ENCODE data around the gene USP5. TPM values are rescaled to one million over a fixed set of nuclear protein-coding genes. Genes with fewer than 3 reads are reported as not detected.
"Not testable (repeated sequence)": the region's sequence is repeated elsewhere in the genome, so short reads cannot be mapped to it uniquely, and the experiment has no call there.

Gene USP5
- total RNA-seq, 1 experiment from 2014 or later: 158 TPM

DNA sequence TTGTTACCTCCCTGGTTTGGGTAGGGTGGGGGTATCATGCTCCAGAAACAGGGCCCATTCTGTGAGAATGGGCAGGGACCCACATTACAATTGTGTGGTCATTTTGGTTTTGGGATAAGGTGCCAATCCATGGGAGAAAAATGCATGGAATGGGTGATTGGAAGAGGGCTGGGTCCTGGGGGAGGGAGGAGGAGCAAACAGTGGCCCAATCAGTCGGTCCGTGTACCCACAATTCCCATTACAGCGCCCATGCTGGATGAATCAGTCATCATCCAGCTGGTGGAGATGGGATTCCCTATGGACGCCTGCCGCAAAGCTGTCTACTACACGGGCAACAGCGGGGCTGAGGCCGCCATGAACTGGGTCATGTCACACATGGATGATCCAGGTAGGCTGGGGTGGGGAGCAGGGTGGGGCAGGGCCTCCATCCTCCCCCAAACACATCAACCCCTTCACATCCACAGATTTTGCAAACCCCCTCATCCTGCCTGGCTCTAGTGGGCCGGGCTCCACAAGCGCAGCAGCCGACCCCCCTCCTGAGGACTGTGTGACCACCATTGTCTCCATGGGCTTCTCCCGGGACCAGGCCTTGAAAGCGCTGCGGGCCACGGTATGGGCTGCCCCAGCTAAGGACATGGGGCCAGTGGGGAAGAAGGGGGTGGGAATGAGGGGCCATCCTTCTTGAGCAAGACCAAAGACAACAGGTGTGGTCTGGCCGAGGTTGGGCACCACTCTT, 11.8 kb downstream of the USP5 start (continued):
- TF ChIP-seq, protein P1, sequence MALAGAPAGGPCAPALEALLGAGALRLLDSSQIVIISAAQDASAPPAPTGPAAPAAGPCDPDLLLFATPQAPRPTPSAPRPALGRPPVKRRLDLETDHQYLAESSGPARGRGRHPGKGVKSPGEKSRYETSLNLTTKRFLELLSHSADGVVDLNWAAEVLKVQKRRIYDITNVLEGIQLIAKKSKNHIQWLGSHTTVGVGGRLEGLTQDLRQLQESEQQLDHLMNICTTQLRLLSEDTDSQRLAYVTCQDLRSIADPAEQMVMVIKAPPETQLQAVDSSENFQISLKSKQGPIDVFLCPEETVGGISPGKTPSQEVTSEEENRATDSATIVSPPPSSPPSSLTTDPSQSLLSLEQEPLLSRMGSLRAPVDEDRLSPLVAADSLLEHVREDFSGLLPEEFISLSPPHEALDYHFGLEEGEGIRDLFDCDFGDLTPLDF (CRISPR knock-in tag; IDR thresholded peaks at IDR 0.05): no peak
- TF ChIP-seq, protein P2, sequence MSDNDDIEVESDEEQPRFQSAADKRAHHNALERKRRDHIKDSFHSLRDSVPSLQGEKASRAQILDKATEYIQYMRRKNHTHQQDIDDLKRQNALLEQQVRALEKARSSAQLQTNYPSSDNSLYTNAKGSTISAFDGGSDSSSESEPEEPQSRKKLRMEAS (CRISPR knock-in tag; IDR thresholded peaks at IDR 0.05): no peak

DNA sequence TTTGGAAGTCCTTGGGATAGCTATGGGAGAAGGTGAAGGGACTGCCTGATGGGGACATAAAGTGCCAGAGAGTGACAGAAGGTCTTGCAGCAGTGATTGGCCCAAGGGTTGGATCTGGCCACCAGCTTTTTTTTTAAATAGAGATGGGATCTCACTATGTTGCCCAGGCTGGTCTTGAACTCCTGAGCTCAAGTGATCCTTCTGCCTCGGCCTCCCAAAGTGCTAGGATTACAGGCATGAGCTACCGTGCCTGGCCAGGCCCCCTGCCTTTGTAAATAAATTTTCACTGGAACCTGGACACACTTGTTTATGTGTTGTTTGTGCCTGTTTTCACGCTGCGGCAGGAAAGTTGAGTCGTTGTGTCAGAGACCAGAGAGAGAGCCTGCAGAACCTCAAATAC, 13.4 kb downstream of the USP5 start:
- ChIA-PET CTCF (interaction anchor here (1.3 to 8.5 kb wide), 3 partner anchors 12 to 60 kb away, joined by 5 to 181 read pairs (median 57); partner anchors contain the start of genes CDCA3 and USP5), POLR2A (interaction anchor here (1.3 to 1.4 kb wide), 2 partner anchors 14 to 176 kb away, joined by 3 read pairs; partner anchors contain the start of genes CDCA3 and ZNF384)
- H3K4me3 Mint-ChIP-seq: peak overlapping the region; percentile 89; the same call in 1 of the 2 replicates
- H3K4me1 Mint-ChIP-seq: peaks cover 40% of the 10 kb centered on the region
- H3K36me3 Mint-ChIP-seq: peaks cover 66% of the 10 kb centered on the region
- DNase-seq (ENCODE audit: low spot score); H3K27me3 Mint-ChIP-seq (ENCODE audit: low read depth); ATAC-seq; H3K9me3 Mint-ChIP-seq: not testable (repeated sequence)
- H3K27ac Mint-ChIP-seq: 0 out of 2 replicates have a peak overlapping the region, but pooled peaks have one; percentile 30

DNA sequence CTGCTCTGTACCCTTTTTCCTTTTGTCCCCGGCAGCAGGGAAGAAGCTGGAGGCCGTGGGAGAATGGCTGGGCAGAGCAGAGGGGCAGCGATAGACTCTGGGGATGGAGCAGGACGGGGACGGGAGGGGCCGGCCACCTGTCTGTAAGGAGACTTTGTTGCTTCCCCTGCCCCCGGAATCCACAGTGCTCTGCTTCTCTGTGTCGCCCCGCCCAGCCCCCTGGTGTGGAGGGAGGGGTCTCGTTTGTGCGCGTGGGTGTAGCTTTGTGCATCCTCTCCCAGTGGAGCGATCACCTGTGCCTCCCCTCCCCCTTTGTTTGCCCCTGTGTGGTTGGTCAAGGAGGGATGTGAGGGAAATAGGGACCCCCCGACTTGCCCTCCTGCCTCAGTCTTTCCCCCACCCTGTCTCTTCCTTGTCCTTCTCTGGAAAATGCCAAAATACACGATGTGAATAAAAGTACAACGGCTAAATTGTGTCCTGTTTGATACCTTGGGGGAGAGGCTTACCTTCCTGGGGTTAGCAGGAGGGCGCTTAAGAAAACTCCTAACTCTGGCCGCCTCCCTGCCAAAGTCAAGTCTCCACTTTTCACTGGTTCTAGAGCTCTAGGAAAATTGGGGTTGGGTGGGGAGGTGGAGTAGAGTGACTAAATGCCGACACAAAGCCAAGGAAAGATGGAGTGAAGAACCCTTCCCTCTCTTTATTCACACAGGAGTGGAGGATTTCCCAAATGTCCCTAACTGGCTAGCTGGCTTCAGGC, 14.4 kb downstream of the USP5 start:
- no peak; the same call in 1 of the 2 replicates for ATAC-seq
- TF ChIP-seq GABPB1 (CRISPR knock-in tag; IDR thresholded peaks at IDR 0.05): no peak
- no peak for TF ChIP-seq MXD4 (CRISPR knock-in tag; IDR thresholded peaks at IDR 0.05; ENCODE audit: borderline replicate concordance)
- TF ChIP-seq ZMAT4 (CRISPR knock-in tag; IDR thresholded peaks at IDR 0.05): no peak
- TF ChIP-seq, protein P3, sequence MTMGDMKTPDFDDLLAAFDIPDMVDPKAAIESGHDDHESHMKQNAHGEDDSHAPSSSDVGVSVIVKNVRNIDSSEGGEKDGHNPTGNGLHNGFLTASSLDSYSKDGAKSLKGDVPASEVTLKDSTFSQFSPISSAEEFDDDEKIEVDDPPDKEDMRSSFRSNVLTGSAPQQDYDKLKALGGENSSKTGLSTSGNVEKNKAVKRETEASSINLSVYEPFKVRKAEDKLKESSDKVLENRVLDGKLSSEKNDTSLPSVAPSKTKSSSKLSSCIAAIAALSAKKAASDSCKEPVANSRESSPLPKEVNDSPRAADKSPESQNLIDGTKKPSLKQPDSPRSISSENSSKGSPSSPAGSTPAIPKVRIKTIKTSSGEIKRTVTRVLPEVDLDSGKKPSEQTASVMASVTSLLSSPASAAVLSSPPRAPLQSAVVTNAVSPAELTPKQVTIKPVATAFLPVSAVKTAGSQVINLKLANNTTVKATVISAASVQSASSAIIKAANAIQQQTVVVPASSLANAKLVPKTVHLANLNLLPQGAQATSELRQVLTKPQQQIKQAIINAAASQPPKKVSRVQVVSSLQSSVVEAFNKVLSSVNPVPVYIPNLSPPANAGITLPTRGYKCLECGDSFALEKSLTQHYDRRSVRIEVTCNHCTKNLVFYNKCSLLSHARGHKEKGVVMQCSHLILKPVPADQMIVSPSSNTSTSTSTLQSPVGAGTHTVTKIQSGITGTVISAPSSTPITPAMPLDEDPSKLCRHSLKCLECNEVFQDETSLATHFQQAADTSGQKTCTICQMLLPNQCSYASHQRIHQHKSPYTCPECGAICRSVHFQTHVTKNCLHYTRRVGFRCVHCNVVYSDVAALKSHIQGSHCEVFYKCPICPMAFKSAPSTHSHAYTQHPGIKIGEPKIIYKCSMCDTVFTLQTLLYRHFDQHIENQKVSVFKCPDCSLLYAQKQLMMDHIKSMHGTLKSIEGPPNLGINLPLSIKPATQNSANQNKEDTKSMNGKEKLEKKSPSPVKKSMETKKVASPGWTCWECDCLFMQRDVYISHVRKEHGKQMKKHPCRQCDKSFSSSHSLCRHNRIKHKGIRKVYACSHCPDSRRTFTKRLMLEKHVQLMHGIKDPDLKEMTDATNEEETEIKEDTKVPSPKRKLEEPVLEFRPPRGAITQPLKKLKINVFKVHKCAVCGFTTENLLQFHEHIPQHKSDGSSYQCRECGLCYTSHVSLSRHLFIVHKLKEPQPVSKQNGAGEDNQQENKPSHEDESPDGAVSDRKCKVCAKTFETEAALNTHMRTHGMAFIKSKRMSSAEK (CRISPR knock-in tag; IDR thresholded peaks at IDR 0.05; ENCODE audit: borderline replicate concordance): no peak
- TF ChIP-seq ZSCAN18 (CRISPR knock-in tag; IDR thresholded peaks at IDR 0.05): no peak
- TF ChIP-seq ZNF396 (CRISPR knock-in tag; IDR thresholded peaks at IDR 0.05; ENCODE audit: borderline replicate concordance): no peak
- no peak for TF ChIP-seq NR3C1 (CRISPR knock-in tag; conservative IDR thresholded peaks at IDR 0.05; ENCODE audit: low read depth)
- no peak for TF ChIP-seq NR1H2 (CRISPR knock-in tag; IDR thresholded peaks at IDR 0.05)
- TF ChIP-seq ZNF317 (CRISPR knock-in tag; IDR thresholded peaks at IDR 0.05; ENCODE audit: borderline replicate concordance, low read depth): no peak
- TF ChIP-seq, protein P4, sequence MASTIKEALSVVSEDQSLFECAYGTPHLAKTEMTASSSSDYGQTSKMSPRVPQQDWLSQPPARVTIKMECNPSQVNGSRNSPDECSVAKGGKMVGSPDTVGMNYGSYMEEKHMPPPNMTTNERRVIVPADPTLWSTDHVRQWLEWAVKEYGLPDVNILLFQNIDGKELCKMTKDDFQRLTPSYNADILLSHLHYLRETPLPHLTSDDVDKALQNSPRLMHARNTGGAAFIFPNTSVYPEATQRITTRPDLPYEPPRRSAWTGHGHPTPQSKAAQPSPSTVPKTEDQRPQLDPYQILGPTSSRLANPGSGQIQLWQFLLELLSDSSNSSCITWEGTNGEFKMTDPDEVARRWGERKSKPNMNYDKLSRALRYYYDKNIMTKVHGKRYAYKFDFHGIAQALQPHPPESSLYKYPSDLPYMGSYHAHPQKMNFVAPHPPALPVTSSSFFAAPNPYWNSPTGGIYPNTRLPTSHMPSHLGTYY (CRISPR knock-in tag; IDR thresholded peaks at IDR 0.05): no peak
- TF ChIP-seq, protein P5, sequence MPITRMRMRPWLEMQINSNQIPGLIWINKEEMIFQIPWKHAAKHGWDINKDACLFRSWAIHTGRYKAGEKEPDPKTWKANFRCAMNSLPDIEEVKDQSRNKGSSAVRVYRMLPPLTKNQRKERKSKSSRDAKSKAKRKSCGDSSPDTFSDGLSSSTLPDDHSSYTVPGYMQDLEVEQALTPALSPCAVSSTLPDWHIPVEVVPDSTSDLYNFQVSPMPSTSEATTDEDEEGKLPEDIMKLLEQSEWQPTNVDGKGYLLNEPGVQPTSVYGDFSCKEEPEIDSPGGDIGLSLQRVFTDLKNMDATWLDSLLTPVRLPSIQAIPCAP (CRISPR knock-in tag; IDR thresholded peaks at IDR 0.05): no peak
- H3K9me3 Mint-ChIP-seq: no peaks in the 10 kb centered on the region
- ChIA-PET POLR2A (interaction anchor here (0.7 to 4.3 kb wide), 7 partner anchors 14 to 177 kb away, joined by 3 to 33 read pairs (median 3); partner anchors contain the start of genes C12orf57, CDCA3, RNU7-1 and USP5), CTCF (interaction anchor here (0.7 to 8.5 kb wide), 6 partner anchors 13 to 182 kb away, joined by 3 to 181 read pairs (median 4); partner anchors contain the start of genes CDCA3 and USP5)
- no peaks in the 10 kb centered on the region for H3K27me3 Mint-ChIP-seq (ENCODE audit: low read depth)
- peak; percentile 56 for DNase-seq (ENCODE audit: low spot score)
- H3K36me3 Mint-ChIP-seq: peaks cover 64% of the 10 kb centered on the region
- peaks cover 50% of the 10 kb centered on the region for H3K4me1 Mint-ChIP-seq
- peak overlapping the region; percentile 89 for H3K4me3 Mint-ChIP-seq
- H3K27ac Mint-ChIP-seq: peak overlapping the region; percentile 68

All from WTC11 (cell line).